Body of pancreas (tissue), 4 donors: Measurements from ENCODE around the gene NTPCR.

Experiments
- POLR2A ChIP-seq, 3 donors: fragments of 450-650 bp; IDR thresholded peaks; one replicate each; pipeline ENCODE4 v1.6.1; 2016; ENCODE audit warnings: antibody characterized with exemption in 3 of 3, mild to moderate bottlenecking in 2 of 3
- TF ChIP-seq, protein P1 (sequence below), 7 experiments: fragments of 450-650 bp in 4 of 7; fragments of 200-600 bp in 3 of 7; sonication (generic) in 3 of 7; IDR thresholded peaks; one replicate each; pipeline ENCODE4 v1.5.1; 2016 to 2019; ENCODE audit warnings: antibody characterized with exemption in 7 of 7

DNA sequence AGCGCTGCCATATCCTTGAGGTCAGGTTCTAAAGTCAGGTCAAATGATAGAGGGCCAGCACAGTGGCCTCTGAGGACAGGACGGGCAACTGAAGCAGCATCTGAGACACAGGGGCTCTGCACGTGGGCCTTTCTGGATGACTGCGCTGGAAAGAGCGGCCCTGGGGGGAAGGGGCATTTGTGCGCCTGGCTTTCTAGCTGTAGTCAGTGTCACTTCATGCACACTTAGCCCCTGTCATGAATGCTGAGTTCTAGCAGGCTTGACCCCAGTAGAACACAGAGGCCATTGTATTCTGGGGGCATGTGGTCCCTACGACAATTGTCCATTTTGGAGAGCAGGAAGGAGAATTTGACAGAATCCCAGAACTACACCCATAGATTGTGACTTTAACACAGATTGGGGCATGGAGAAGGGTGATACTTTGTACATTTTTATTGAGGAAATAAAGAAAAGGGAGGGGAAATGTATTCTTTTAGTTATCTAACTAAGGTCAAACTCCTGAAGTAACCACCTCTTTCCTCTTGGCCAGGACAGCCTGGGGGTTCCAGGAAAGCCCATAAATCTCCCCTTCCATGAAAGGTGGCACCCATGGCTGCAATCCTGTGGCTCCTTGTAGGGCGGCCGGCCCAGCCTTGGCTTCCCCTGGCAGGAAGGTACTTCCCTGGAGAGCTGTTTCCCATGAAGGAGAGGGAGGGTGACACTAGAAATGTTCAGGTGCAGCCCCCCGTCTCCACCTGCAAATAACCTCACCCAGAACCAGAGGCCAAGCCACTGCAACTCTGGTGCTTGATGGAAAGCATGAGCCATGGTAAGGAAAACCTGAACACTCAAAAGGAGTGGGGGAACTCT is 34.4 kb downstream of the NTPCR start:
- TF ChIP-seq POLR2A (IDR thresholded peaks at IDR 0.05) = no peak
- TF ChIP-seq, protein P1, sequence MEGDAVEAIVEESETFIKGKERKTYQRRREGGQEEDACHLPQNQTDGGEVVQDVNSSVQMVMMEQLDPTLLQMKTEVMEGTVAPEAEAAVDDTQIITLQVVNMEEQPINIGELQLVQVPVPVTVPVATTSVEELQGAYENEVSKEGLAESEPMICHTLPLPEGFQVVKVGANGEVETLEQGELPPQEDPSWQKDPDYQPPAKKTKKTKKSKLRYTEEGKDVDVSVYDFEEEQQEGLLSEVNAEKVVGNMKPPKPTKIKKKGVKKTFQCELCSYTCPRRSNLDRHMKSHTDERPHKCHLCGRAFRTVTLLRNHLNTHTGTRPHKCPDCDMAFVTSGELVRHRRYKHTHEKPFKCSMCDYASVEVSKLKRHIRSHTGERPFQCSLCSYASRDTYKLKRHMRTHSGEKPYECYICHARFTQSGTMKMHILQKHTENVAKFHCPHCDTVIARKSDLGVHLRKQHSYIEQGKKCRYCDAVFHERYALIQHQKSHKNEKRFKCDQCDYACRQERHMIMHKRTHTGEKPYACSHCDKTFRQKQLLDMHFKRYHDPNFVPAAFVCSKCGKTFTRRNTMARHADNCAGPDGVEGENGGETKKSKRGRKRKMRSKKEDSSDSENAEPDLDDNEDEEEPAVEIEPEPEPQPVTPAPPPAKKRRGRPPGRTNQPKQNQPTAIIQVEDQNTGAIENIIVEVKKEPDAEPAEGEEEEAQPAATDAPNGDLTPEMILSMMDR (IDR thresholded peaks at IDR 0.05) = no peak
